ENCODE results near the gene PTK6. TPM values are rescaled to one million over a fixed set of nuclear protein-coding genes. Genes with fewer than 3 reads are reported as not detected.

PTK6 gene
- total RNA-seq, 1 donor from 2014 or later, result not detected

GRCh38 chr20:63558804-63559484 lies 21.8 kb upstream of the PTK6 start:
- DNase-seq (ENCODE audit: low read depth in 2 of 2), result no peak

- DNase-seq (ENCODE audit: low read depth in 2 of 2), result no peak
Measured at GRCh38 chr20:63557481-63557891, 20.3 kb upstream of the PTK6 start.

GRCh38 chr20:63556873-63557478 lies 19.8 kb upstream of the PTK6 start:
- no peak for DNase-seq (ENCODE audit: low read depth in 2 of 2)

- no peak for DNase-seq (ENCODE audit: low read depth in 2 of 2)
Measured at GRCh38 chr20:63555661-63556381, 18.6 kb upstream of the PTK6 start.

GRCh38 chr20:63554361-63555278 lies 17.4 kb upstream of the PTK6 start:
- DNase-seq (ENCODE audit: low read depth in 2 of 2), result no peak

GRCh38 chr20:63553933-63554290 lies 16.7 kb upstream of the PTK6 start, which contains the start of gene FNDC11:
Gene FNDC11 (plus strand): TSS chr20:63554159. CDS start chr20:63555664, 1,505 bp downstream.
- peak; percentile 45 to 60 for DNase-seq (ENCODE audit: low read depth in 2 of 2)

GRCh38 chr20:63553251-63553932 lies 16.2 kb upstream of the PTK6 start:
- DNase-seq (ENCODE audit: low read depth in 2 of 2), result peak; percentile 95 to 98

GRCh38 chr20:63552481-63553249 lies 15.5 kb upstream of the PTK6 start:
- no peak for DNase-seq (ENCODE audit: low read depth in 2 of 2)

GRCh38 chr20:63551068-63551467 lies 13.9 kb upstream of the PTK6 start:
- no peak for DNase-seq (ENCODE audit: low read depth in 2 of 2)

- no peak for DNase-seq (ENCODE audit: low read depth in 2 of 2)
Measured at GRCh38 chr20:63549679-63550282, 12.6 kb upstream of the PTK6 start.

- no peak for DNase-seq (ENCODE audit: low read depth in 2 of 2)
Measured at GRCh38 chr20:63549019-63549418, 11.8 kb upstream of the PTK6 start.

GRCh38 chr20:63548542-63548941 lies 11.4 kb upstream of the PTK6 start:
- no peak for DNase-seq (ENCODE audit: low read depth in 2 of 2)

GRCh38 chr20:63547725-63548480 lies 10.7 kb upstream of the PTK6 start, which contains the start of gene SRMS:
Gene SRMS (minus strand): TSS chr20:63547749. CDS start chr20:63547463, 286 bp downstream.
- no peak for DNase-seq (ENCODE audit: low read depth in 2 of 2)

GRCh38 chr20:63546956-63547724 lies 10.0 kb upstream of the PTK6 start:
- DNase-seq (ENCODE audit: low read depth in 2 of 2), result no peak

- DNase-seq (ENCODE audit: low read depth in 2 of 2), result no peak
Measured at GRCh38 chr20:63546256-63546955, 9.2 kb upstream of the PTK6 start.

- DNase-seq (ENCODE audit: low read depth in 2 of 2), result no peak
Measured at GRCh38 chr20:63545814-63546213, 8.6 kb upstream of the PTK6 start.

- DNase-seq (ENCODE audit: low read depth in 2 of 2), result no peak
Measured at GRCh38 chr20:63544958-63545516, 7.9 kb upstream of the PTK6 start.

All from lung microvascular endothelial cell (primary cell).